ENCODE data around the gene SPTAN1.
A peak's percentile ranks its signal among the peaks of the same experiment; 100 is the strongest.

The SPTAN1 gene

GRCh38 chr9:128587453-128587852 lies 35.1 kb downstream of the SPTAN1 start:
- peak; percentile 98 for DNase-seq (ENCODE audit: low read depth, low spot score)
- no peak overlapping the region for H3K4me3 ChIP-seq (ENCODE audit: low read length)

GRCh38 chr9:128588581-128589233 lies 36.3 kb downstream of the SPTAN1 start:
- peak; percentile 36 for DNase-seq (ENCODE audit: low read depth, low spot score)
- H3K4me3 ChIP-seq (ENCODE audit: low read length) = no peak overlapping the region

- no peak overlapping the region for H3K4me3 ChIP-seq (ENCODE audit: low read length)
- DNase-seq (ENCODE audit: low read depth, low spot score) = peak; percentile 93
Measured at GRCh38 chr9:128593039-128593438, 40.7 kb downstream of the SPTAN1 start.

- H3K4me3 ChIP-seq (ENCODE audit: low read length) = peak overlapping the region; percentile 20
- peak; percentile 77 for DNase-seq (ENCODE audit: low read depth, low spot score)
Measured at GRCh38 chr9:128593856-128594255, 41.5 kb downstream of the SPTAN1 start.

DNA sequence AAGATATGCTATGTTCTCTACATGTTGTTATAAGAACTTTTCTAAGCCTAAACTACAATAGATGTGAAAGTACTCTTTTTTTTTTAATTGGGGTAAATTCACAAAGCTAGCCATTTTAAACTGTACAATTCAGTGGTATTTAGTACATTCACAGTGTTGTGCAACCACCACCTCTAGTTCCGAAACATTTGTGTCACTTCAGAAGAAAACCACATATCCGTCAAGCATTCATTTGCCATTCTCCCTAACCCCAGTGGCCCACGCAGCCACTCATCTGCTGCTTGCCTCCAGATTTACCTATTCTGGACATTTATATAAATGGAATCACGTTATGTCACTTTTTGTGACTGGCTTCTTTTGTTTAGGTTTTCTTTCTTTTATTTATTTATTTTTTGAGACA lies 43.1 kb downstream of the SPTAN1 start:
- H3K4me3 ChIP-seq (ENCODE audit: low read length) = no peak overlapping the region
- peak; percentile 45 for DNase-seq (ENCODE audit: low read depth, low spot score)

DNA sequence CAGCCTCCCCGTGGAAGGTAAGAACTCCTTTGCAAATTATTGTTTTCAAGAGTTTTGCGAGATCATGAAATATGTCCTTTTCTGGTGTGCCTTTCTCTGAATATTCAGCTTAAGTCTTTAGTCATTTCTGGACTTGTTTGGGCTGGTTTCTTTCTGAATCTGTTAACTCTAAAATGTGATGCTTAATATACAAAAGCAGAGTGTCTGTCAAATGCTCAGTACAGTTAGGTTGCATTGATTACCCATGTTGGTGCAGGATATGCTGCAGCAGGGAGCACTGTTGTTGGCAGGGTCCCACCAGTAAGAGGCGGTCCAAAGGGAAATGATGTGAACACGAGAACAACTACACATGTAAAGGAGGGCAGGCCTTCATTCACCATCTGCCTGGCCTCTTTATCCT lies 47.7 kb downstream of the SPTAN1 start:
- DNase-seq (ENCODE audit: low read depth, low spot score) = no peak
- no peak overlapping the region for H3K4me3 ChIP-seq (ENCODE audit: low read length)

DNA sequence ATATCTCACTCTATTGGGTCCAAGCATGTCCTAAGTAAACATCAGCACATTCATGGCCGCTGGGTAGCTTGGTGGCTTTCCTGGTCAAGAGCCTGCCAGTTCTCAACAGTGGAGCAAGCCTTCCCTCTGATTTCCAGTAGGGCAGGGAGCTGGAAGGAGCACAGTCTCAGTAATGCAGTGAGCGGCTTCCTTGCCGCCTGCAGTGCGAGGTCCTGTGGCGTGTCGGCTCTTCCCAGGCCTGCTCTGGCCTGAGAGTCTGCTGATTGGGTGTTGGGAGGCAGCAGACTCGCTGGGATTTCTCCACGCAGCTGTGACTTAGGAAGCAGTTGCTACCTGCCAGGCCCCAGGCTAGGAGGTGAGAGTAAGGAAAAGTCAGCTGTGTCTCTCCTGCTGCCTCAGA lies 51.3 kb downstream of the SPTAN1 start:
- no peak overlapping the region for H3K4me3 ChIP-seq (ENCODE audit: low read length)

DNA sequence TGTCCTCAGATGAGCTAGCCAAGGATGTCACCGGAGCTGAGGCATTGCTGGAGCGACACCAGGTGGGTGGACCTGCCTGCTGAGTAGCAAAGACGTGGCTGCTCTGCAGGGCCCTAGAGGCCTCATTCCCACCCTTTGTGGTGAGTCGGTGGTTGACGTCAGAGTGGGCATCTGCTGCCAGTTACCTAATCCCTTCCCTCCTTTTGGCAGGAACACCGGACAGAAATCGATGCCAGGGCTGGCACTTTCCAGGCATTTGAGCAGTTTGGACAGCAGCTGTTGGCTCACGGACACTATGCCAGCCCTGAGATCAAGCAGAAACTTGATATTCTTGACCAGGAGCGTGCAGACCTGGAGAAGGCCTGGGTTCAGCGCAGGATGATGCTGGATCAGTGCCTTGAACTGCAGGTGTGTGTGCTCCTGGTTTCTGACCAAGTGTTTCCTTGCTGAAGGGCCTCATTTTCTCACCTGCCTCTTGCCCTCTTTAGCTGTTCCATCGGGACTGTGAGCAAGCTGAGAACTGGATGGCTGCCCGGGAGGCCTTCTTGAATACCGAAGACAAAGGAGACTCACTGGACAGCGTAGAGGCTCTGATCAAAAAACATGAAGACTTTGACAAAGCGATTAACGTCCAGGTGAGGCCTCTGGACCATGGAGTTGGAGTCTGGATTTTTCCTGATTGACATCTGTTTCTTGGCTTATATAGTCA lies 55.4 kb downstream of the SPTAN1 start:
- DNase-seq (ENCODE audit: low read depth, low spot score) = no peak
- no peak overlapping the region for H3K4me3 ChIP-seq (ENCODE audit: low read length)

More for the DNA sequence above, 51.3 kb downstream of the SPTAN1 start:
- no peak for DNase-seq (ENCODE audit: low read depth, low spot score)

GRCh38 chr9:128610897-128611296 lies 58.5 kb downstream of the SPTAN1 start:
- DNase-seq (ENCODE audit: low read depth, low spot score) = no peak
- no peak overlapping the region for H3K4me3 ChIP-seq (ENCODE audit: low read length)

DNA sequence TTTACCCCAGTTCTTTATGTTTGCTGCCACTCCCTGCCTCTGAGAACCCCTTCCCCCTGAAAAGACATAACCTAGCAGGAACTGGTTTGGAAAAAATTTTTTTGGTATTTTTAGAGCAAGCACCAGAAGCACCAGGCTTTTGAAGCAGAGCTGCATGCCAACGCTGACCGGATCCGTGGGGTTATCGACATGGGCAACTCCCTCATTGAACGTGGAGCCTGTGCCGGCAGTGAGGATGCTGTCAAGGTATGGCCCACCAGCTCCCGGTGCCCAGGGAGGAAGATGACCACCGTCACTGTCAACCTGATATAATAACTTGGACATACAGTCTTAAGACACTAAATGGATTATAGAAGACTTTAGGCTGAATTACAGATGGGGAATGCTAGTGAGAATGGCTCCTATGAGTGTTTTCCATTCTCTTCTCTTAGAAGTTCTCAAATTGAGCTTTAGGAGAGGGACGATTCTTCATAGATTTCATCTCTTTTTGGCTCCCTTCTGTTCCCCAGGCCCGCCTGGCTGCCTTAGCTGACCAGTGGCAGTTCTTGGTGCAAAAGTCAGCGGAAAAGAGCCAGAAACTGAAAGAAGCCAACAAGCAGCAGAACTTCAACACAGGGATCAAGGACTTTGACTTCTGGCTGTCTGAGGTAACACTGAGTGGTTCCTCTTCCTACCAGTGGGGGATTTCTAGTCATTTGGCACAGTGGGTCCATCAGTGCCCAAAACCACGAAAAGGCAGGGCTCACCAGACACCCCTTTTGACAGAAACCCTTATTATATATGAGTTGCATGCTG lies 59.4 kb downstream of the SPTAN1 start:
- no peak for DNase-seq (ENCODE audit: low read depth, low spot score)
- H3K4me3 ChIP-seq (ENCODE audit: low read length) = no peak overlapping the region

DNA sequence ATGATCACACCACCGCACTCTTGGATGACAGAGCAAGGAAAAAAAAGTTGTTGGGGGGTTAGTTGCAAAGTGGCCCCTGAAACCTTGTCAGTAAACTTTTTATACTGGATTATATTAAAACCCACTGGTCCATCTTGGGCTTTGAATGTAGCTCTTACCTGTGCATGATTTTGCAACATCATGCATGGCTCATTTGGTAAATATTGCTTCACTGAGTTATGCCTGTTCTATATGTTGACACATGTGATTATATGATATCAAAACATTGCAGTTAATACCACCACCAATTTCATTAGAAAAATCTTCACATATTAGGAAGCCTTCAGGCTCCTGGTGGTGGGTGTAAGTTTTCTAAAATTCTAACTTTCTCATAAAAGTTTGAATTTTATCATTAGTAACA lies 62.3 kb downstream of the SPTAN1 start:
- H3K4me3 ChIP-seq (ENCODE audit: low read length) = no peak overlapping the region
- DNase-seq (ENCODE audit: low read depth, low spot score) = no peak

DNA sequence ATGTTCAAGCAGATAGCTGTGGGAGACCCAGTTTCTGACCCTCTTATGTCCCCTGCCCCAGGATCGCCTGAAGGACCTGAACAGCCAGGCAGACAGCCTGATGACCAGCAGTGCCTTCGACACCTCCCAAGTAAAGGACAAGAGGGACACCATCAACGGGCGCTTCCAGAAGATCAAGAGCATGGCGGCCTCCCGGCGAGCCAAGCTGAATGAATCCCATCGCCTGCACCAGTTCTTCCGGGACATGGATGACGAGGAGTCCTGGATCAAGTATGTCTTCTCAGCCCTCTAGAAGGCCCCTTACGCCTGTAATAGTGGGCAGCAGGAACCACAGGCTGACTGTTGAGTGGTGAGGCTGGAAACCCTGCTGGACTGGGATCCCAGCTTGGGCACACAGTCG lies 63.2 kb downstream of the SPTAN1 start:
- no peak for DNase-seq (ENCODE audit: low read depth, low spot score)
- no peak overlapping the region for H3K4me3 ChIP-seq (ENCODE audit: low read length)

- H3K4me3 ChIP-seq (ENCODE audit: low read length) = no peak overlapping the region
- no peak for DNase-seq (ENCODE audit: low read depth, low spot score)
Measured at GRCh38 chr9:128617943-128618342, 65.6 kb downstream of the SPTAN1 start.

DNA sequence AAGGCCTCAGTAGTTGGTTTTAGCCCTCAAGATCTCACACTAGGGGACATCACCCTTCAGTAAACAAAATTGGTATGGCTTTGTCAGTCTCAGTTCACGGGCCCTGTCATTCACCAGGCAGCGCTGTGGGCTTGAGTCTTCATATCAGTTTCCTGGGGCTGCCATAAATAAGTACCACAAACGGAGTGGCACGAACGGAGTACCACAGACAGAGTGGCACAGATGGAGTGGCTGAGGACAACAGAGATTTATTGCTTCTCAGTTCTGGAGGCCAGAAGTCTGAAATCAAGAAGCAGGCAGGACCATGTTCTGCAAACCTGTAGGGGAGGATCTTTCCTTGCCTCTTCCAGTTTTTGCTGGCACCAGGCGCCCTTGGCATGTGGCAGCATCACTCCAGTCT lies 66.7 kb downstream of the SPTAN1 start:
- DNase-seq (ENCODE audit: low read depth, low spot score) = no peak
- no peak overlapping the region for H3K4me3 ChIP-seq (ENCODE audit: low read length)

GRCh38 chr9:128619779-128620178 lies 67.4 kb downstream of the SPTAN1 start:
- DNase-seq (ENCODE audit: low read depth, low spot score) = no peak
- H3K4me3 ChIP-seq (ENCODE audit: low read length) = no peak overlapping the region

DNA sequence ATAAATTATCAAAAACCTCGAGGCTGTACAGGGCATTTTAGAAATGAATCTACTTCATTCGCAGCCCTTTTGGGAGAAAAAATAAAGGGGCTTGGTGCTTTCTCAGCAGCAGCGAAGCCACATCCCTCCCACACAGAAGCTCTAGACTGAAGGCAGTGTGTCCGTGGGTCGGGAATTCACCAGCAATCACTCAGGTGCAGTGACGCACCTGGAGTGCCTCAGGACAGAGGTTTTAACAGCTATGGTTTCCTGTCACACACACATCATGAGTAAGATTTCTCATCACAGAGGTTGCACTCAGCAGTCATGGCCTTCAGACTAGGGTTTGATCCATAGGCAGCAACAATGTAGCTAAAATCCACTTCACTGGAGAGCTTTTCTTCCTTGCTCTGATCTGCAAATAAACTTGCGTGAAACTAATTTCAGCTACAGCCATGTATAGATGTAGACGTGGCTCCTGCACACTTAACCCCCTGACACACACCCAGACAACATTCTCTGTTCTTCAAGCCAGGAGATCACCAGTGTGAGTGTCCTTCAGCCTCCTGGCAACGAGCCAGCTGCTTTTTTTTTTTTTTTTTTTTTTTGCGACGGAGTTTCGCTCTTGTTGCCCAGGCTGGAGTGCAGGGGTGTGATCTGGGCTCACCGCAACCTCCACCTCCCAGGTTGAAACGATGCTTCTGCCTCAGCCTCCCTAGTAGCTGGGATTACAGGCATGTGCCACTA lies 69.5 kb downstream of the SPTAN1 start:
- DNase-seq (ENCODE audit: low read depth, low spot score) = peak; percentile 21
- no peak overlapping the region for H3K4me3 ChIP-seq (ENCODE audit: low read length)

- no peak for DNase-seq (ENCODE audit: low read depth, low spot score)
- no peak overlapping the region for H3K4me3 ChIP-seq (ENCODE audit: low read length)
Measured at GRCh38 chr9:128624566-128624965, 72.2 kb downstream of the SPTAN1 start.

- H3K4me3 ChIP-seq (ENCODE audit: low read length) = no peak overlapping the region
- no peak for DNase-seq (ENCODE audit: low read depth, low spot score)
Measured at GRCh38 chr9:128625391-128626146, 73.2 kb downstream of the SPTAN1 start.

DNA sequence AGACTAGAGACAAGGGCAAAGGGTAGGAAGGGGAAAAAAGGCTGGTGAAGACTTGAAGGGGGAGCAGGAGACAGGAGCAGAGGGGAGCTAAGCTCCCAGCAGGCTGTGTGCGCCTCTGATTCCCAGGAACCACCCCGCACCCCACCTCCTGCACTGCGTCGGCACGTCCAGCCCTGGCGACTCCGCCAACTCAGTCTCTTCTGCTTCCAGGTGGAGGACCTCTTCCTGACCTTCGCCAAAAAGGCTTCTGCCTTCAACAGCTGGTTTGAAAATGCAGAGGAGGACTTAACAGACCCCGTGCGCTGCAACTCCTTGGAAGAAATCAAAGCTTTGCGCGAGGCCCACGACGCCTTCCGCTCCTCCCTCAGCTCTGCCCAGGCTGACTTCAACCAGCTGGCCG lies 73.8 kb downstream of the SPTAN1 start:
- DNase-seq (ENCODE audit: low read depth, low spot score) = no peak
- no peak overlapping the region for H3K4me3 ChIP-seq (ENCODE audit: low read length)
